ENCODE results near the gene OSBPL5. TPM values are rescaled to one million over a fixed set of nuclear protein-coding genes. Genes with fewer than 3 reads are reported as not detected.

The OSBPL5 gene
- total and polyA plus RNA-seq, 5 donors from 2014 or later, result 0.22 to 2.2 (median 0.23) TPM; not detected in 2

DNA sequence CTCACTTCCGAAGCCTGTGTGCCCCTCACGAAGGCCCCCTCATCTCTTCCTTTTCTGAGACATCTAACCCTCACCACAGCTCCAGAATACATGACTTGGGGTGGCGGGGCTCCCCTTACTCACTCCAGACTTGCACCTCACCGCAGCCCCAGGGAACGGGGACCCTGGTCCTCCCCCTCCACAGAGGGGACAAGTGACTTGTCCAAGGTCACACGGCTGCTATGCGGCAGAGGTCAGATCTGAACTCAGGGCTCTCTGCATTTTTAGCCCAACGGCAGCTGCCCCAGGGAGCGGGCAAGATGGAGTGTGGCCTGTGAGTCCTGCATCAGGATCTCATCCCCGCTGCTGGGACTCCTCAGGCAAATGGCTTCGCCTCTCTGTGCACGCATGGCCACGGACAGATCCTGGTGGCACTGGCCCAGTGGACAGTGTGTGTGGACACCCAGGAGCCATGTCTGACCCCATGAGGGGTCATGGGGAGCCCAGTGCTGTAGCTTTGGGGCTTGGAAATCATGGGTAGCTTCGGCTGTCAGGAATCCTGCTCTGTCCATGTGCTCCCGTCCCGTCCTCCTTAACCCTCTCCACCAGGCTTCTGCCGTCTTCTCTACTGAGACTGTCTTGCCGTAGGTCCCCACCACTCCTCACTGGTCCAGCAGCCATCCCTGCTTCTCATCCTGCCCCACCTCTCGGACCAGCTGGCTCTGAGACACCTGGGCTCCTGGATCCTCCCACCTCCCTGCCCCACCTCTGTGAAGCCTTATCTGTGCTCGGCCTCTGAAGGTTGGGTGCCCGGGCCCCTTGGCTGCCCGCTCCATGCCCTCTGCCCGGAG, 59.9 kb downstream of the OSBPL5 start:
- Mint-ChIP-seq H3K27ac (no peak overlapping the region), H3K36me3 (no peaks in the 10 kb centered on the region), H3K4me3 (no peak overlapping the region), H3K27me3 (peaks cover 5% of the 10 kb centered on the region), H3K9me3 (no peaks in the 10 kb centered on the region), H3K4me1 (peaks cover 0 to 6% (median 0%) of the 10 kb centered on the region in 4 donors)
- ATAC-seq (ENCODE audit: low read depth in 2 of 2) (no peak), DNase-seq (no peak)
- Histone ChIP-seq H3K4me3 (ENCODE audit: low read depth, low read length) (no peak overlapping the region), H3K27me3 (ENCODE audit: control insufficient read depth, insufficient read depth, low read length) (no peaks in the 10 kb centered on the region), H3K27ac (ENCODE audit: insufficient read depth, low read length, poor library complexity, severe bottlenecking) (no peak overlapping the region), H3K4me1 (ENCODE audit: control insufficient read depth, insufficient read depth, low read length, poor library complexity, severe bottlenecking) (no peaks in the 10 kb centered on the region), H3K9me3 (ENCODE audit: control insufficient read depth in 2 of 2, low read length in 2 of 2) (no peaks in the 10 kb centered on the region), H3K36me3 (ENCODE audit: control insufficient read depth, insufficient read depth, low read length) (no peaks in the 10 kb centered on the region)

GRCh38 chr11:3104051-3104714, 60.9 kb downstream of the OSBPL5 start:
- Histone ChIP-seq H3K4me1 (ENCODE audit: control insufficient read depth, insufficient read depth, low read length, poor library complexity, severe bottlenecking) (no peaks in the 10 kb centered on the region), H3K9me3 (ENCODE audit: control insufficient read depth in 2 of 2, low read length in 2 of 2) (no peaks in the 10 kb centered on the region), H3K27ac (ENCODE audit: insufficient read depth, low read length, poor library complexity, severe bottlenecking) (no peak overlapping the region), H3K27me3 (ENCODE audit: control insufficient read depth, insufficient read depth, low read length) (no peaks in the 10 kb centered on the region), H3K4me3 (ENCODE audit: low read depth, low read length) (no peak overlapping the region), H3K36me3 (ENCODE audit: control insufficient read depth, insufficient read depth, low read length) (no peaks in the 10 kb centered on the region)
- Mint-ChIP-seq H3K27ac (no peak overlapping the region), H3K4me1 (peaks cover 0 to 16% (median 1%) of the 10 kb centered on the region in 4 donors), H3K27me3 (peaks cover 1% of the 10 kb centered on the region), H3K4me3 (no peak overlapping the region), H3K36me3 (no peaks in the 10 kb centered on the region), H3K9me3 (no peaks in the 10 kb centered on the region)
- DNase-seq (no peak), ATAC-seq (ENCODE audit: low read depth in 2 of 2) (no peak)

DNA sequence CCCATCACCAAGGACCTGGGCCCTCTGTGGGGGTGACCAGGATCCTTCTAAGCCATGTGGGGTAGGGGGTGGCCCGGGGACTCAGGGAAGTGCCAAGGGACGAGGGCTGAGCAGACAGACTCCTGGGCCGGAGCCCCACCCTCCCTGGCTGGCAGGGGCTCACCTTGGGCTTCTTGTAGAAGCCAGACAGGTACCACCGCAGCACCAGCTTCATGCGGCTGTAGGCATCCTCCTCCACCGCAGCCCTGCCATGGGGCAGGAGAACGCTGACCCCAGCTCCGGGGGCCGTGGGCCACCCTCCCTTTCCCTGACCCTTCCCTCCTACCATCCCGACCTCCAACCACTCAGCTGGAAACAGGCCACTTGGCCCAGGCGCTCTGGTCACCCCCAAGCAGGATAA, 62.0 kb downstream of the OSBPL5 start:
- no peaks in the 10 kb centered on the region for H3K36me3 ChIP-seq (ENCODE audit: control insufficient read depth, insufficient read depth, low read length)

DNA sequence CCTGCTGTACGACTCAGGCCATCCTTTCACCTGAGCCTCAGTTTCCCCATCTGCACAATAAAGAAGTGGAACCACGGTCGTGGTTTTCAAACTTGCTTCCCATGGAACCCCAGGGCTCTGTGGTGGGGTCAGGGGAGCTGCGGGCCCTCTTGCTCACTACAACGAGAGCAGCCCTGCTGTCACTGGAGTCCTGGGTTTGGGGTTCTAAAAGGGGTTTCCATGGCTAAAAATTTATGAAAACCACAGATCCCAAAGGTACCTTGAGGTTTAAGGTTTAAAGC, 62.5 kb downstream of the OSBPL5 start:
- Histone ChIP-seq H3K4me3 (ENCODE audit: low read depth, low read length) (no peak overlapping the region), H3K9me3 (ENCODE audit: control insufficient read depth in 2 of 2, low read length in 2 of 2) (no peaks in the 10 kb centered on the region), H3K4me1 (ENCODE audit: control insufficient read depth, insufficient read depth, low read length, poor library complexity, severe bottlenecking) (no peaks in the 10 kb centered on the region), H3K36me3 (ENCODE audit: control insufficient read depth, insufficient read depth, low read length) (no peaks in the 10 kb centered on the region), H3K27ac (ENCODE audit: insufficient read depth, low read length, poor library complexity, severe bottlenecking) (no peak overlapping the region), H3K27me3 (ENCODE audit: control insufficient read depth, insufficient read depth, low read length) (no peaks in the 10 kb centered on the region)
- H3K4me3 Mint-ChIP-seq, result no peak overlapping the region
- H3K36me3 Mint-ChIP-seq, result no peaks in the 10 kb centered on the region
- H3K4me1 Mint-ChIP-seq, result peaks cover 0 to 21% (median 5%) of the 10 kb centered on the region in 4 donors
- ATAC-seq (ENCODE audit: low read depth in 2 of 2) (no peak), DNase-seq (no peak)
- no peak overlapping the region for H3K27ac Mint-ChIP-seq
- peaks cover under 1% of the 10 kb centered on the region for H3K27me3 Mint-ChIP-seq
- H3K9me3 Mint-ChIP-seq, result no peaks in the 10 kb centered on the region

More for the DNA sequence above, 62.0 kb downstream of the OSBPL5 start:
- Mint-ChIP-seq H3K9me3 (no peaks in the 10 kb centered on the region), H3K4me3 (no peak overlapping the region), H3K36me3 (no peaks in the 10 kb centered on the region), H3K4me1 (peaks cover 0 to 21% (median 4%) of the 10 kb centered on the region in 4 donors), H3K27ac (no peak overlapping the region), H3K27me3 (no peaks in the 10 kb centered on the region)
- H3K27me3 ChIP-seq (ENCODE audit: control insufficient read depth, insufficient read depth, low read length), result no peaks in the 10 kb centered on the region
- ATAC-seq (ENCODE audit: low read depth in 2 of 2), result no peak
- H3K4me3 ChIP-seq (ENCODE audit: low read depth, low read length), result no peak overlapping the region
- no peak overlapping the region for H3K27ac ChIP-seq (ENCODE audit: insufficient read depth, low read length, poor library complexity, severe bottlenecking)
- no peaks in the 10 kb centered on the region for H3K4me1 ChIP-seq (ENCODE audit: control insufficient read depth, insufficient read depth, low read length, poor library complexity, severe bottlenecking)
- no peaks in the 10 kb centered on the region for H3K9me3 ChIP-seq (ENCODE audit: control insufficient read depth in 2 of 2, low read length in 2 of 2)
- DNase-seq, result no peak

- no peaks in the 10 kb centered on the region for H3K4me1 ChIP-seq (ENCODE audit: control insufficient read depth, insufficient read depth, low read length, poor library complexity, severe bottlenecking)
- peaks cover 5% of the 10 kb centered on the region for H3K27me3 Mint-ChIP-seq
- H3K9me3 Mint-ChIP-seq, result no peaks in the 10 kb centered on the region
- no peaks in the 10 kb centered on the region for H3K9me3 ChIP-seq (ENCODE audit: control insufficient read depth in 2 of 2, low read length in 2 of 2)
- H3K4me3 Mint-ChIP-seq, result no peak overlapping the region
- no peak overlapping the region for H3K27ac Mint-ChIP-seq
- no peak for DNase-seq
- H3K4me3 ChIP-seq (ENCODE audit: low read depth, low read length), result no peak overlapping the region
- no peak overlapping the region for H3K27ac ChIP-seq (ENCODE audit: insufficient read depth, low read length, poor library complexity, severe bottlenecking)
- peaks cover 0 to 21% (median 5%) of the 10 kb centered on the region in 4 donors for H3K4me1 Mint-ChIP-seq
- no peaks in the 10 kb centered on the region for H3K36me3 Mint-ChIP-seq
- H3K27me3 ChIP-seq (ENCODE audit: control insufficient read depth, insufficient read depth, low read length), result no peaks in the 10 kb centered on the region
- no peak for ATAC-seq (ENCODE audit: low read depth in 2 of 2)
- H3K36me3 ChIP-seq (ENCODE audit: control insufficient read depth, insufficient read depth, low read length), result no peaks in the 10 kb centered on the region
Measured at GRCh38 chr11:3101921-3102640, 63.0 kb downstream of the OSBPL5 start.

GRCh38 chr11:3099178-3099577, 65.9 kb downstream of the OSBPL5 start:
- no peaks in the 10 kb centered on the region for H3K9me3 ChIP-seq (ENCODE audit: control insufficient read depth in 2 of 2, low read length in 2 of 2)
- H3K27ac Mint-ChIP-seq, result peak overlapping the region in 2 of 3 donors; percentile 83 to 94
- H3K27me3 ChIP-seq (ENCODE audit: control insufficient read depth, insufficient read depth, low read length), result no peaks in the 10 kb centered on the region
- H3K27me3 Mint-ChIP-seq, result peaks cover 5% of the 10 kb centered on the region
- no peak for ATAC-seq (ENCODE audit: low read depth in 2 of 2)
- H3K36me3 ChIP-seq (ENCODE audit: control insufficient read depth, insufficient read depth, low read length), result no peaks in the 10 kb centered on the region
- no peaks in the 10 kb centered on the region for H3K36me3 Mint-ChIP-seq
- H3K4me3 Mint-ChIP-seq, result peak overlapping the region in 2 of 4 donors; percentile 18 to 52
- no peak for DNase-seq
- no peaks in the 10 kb centered on the region for H3K4me1 ChIP-seq (ENCODE audit: control insufficient read depth, insufficient read depth, low read length, poor library complexity, severe bottlenecking)
- no peaks in the 10 kb centered on the region for H3K9me3 Mint-ChIP-seq
- no peak overlapping the region for H3K4me3 ChIP-seq (ENCODE audit: low read depth, low read length)
- H3K4me1 Mint-ChIP-seq, result peaks cover 0 to 21% (median 5%) of the 10 kb centered on the region in 4 donors
- H3K27ac ChIP-seq (ENCODE audit: insufficient read depth, low read length, poor library complexity, severe bottlenecking), result no peak overlapping the region

DNA sequence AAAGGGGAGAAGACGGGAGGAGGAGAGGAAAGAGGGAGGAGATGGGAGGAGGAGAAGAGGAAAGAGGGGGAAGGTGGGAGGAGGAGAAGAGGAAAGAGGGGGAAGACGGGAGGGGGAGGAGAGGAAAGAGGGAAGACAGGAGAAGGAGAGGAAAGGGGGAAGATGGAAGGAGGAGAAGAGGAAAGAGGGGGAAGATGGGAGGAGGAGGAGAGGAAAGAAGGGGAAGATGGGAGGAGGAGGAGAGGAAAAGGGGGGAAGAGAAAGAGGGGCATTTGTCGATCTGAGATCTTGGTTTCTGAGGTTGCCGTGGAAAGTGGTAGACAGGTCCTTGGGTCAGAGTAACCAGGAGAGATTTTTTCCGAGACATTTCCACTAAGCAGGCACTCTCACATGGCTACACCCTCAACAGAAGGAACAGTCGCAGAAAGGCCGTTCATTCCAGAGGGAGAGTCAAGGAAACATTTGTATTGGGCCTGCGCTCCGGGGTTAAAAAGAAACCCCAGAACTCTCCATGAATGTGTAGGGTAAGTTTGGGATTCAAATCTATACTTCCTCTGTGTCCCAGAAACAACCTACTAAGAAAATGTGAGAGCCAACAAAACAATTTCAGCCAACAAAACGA, 68.1 kb downstream of the OSBPL5 start:
- Mint-ChIP-seq H3K27ac (no peak overlapping the region), H3K4me1 (peaks cover 0 to 20% (median 5%) of the 10 kb centered on the region in 4 donors), H3K27me3 (peaks cover 5% of the 10 kb centered on the region), H3K9me3 (no peaks in the 10 kb centered on the region), H3K36me3 (no peaks in the 10 kb centered on the region), H3K4me3 (no peak overlapping the region)
- DNase-seq (peak in 1 of 3 donors; percentile 10), ATAC-seq (ENCODE audit: low read depth in 2 of 2) (no peak)
- Histone ChIP-seq H3K9me3 (ENCODE audit: control insufficient read depth in 2 of 2, low read length in 2 of 2) (no peaks in the 10 kb centered on the region), H3K36me3 (ENCODE audit: control insufficient read depth, insufficient read depth, low read length) (no peaks in the 10 kb centered on the region), H3K27me3 (ENCODE audit: control insufficient read depth, insufficient read depth, low read length) (no peaks in the 10 kb centered on the region), H3K4me3 (ENCODE audit: low read depth, low read length) (no peak overlapping the region), H3K27ac (ENCODE audit: insufficient read depth, low read length, poor library complexity, severe bottlenecking) (no peak overlapping the region), H3K4me1 (ENCODE audit: control insufficient read depth, insufficient read depth, low read length, poor library complexity, severe bottlenecking) (peaks cover 1% of the 10 kb centered on the region)

Data from CD4-positive, CD25-positive, alpha-beta regulatory T cell (primary cell).